ENCODE measurements around the gene CDAN1. TPM values are rescaled to one million over a fixed set of nuclear protein-coding genes. Genes with fewer than 3 reads are reported as not detected.

CDAN1 gene
- total RNA-seq, 3 donors from 2014 or later: 9.2 to 22.5 (median 11.7) TPM

- Histone ChIP-seq H3K36me3 (ENCODE audit: low read depth) (peaks cover 14% of the 10 kb centered on the region), H3K4me3 (no peak overlapping the region), H3K9me3 (no peaks in the 10 kb centered on the region), H3K4me1 (ENCODE audit: low read depth) (peaks cover 8% of the 10 kb centered on the region)
- ATAC-seq (no peak), DNase-seq (no peak)
- TF ChIP-seq, protein P1, sequence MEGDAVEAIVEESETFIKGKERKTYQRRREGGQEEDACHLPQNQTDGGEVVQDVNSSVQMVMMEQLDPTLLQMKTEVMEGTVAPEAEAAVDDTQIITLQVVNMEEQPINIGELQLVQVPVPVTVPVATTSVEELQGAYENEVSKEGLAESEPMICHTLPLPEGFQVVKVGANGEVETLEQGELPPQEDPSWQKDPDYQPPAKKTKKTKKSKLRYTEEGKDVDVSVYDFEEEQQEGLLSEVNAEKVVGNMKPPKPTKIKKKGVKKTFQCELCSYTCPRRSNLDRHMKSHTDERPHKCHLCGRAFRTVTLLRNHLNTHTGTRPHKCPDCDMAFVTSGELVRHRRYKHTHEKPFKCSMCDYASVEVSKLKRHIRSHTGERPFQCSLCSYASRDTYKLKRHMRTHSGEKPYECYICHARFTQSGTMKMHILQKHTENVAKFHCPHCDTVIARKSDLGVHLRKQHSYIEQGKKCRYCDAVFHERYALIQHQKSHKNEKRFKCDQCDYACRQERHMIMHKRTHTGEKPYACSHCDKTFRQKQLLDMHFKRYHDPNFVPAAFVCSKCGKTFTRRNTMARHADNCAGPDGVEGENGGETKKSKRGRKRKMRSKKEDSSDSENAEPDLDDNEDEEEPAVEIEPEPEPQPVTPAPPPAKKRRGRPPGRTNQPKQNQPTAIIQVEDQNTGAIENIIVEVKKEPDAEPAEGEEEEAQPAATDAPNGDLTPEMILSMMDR (IDR thresholded peaks at IDR 0.05): no peak
- intact Hi-C loops (cut with DNase I, micrococcal nuclease): no loop called here
These were observed 4.7 kb downstream of the CDAN1 start for GRCh38 chr15:42732095-42732827.

- Histone ChIP-seq H3K9me3 (no peaks in the 10 kb centered on the region), H3K4me1 (ENCODE audit: low read depth) (peaks cover 8% of the 10 kb centered on the region), H3K4me3 (no peak overlapping the region), H3K36me3 (ENCODE audit: low read depth) (peaks cover 14% of the 10 kb centered on the region)
- intact Hi-C loops (cut with DNase I, micrococcal nuclease): no loop called here
- TF ChIP-seq, protein P1 (IDR thresholded peaks at IDR 0.05): no peak
- no peak for ATAC-seq
- DNase-seq: no peak
These were observed 5.5 kb downstream of the CDAN1 start for GRCh38 chr15:42731461-42731860.

DNA sequence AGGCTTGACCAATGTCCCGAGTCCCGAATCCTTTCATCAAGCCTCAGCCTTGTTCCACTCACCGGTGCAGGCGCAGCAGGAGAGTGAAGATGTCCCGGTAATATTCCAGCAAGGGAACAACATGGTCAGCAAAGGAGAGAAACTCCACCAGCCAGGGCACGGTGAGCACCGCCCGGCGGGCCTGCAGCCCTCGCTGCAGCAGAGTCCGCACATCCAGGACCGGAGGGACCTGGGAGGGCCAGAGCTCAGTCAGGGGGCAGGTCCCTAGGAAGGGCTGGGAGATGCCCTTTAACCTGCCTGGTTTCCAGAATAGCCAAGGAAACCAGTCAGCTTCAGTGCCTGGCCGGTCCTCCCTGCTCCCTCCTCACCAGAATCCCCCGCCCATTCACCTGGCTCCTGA is 6.4 kb downstream of the CDAN1 start:
- no peak overlapping the region for H3K4me3 ChIP-seq
- H3K4me1 ChIP-seq (ENCODE audit: low read depth): peaks cover under 1% of the 10 kb centered on the region
- intact Hi-C loops (cut with DNase I, micrococcal nuclease): no loop called here
- no peaks in the 10 kb centered on the region for H3K9me3 ChIP-seq
- peaks cover 14% of the 10 kb centered on the region for H3K36me3 ChIP-seq (ENCODE audit: low read depth)
- DNase-seq (no peak), ATAC-seq (no peak)
- TF ChIP-seq, protein P1 (IDR thresholded peaks at IDR 0.05): no peak

DNA sequence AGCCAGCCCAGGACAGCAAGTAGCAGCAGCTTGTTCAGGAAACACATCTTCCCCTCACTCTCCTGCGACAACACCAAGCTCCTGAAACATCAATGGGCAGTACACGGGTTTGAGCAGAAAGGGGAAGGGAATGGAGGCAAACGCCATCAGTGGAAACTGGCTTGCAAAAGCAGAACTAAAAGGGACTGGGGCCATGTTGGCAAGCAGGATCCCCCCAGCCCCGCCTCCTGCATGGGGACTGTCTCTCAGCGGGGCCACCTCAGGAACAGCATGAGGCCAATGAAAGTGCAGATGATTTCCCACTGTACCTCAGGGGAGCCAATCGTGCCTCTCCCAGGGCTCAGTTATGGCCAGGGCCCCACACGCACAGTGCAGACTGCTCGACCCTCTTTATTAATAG is 6.8 kb downstream of the CDAN1 start:
- H3K4me1 ChIP-seq (ENCODE audit: low read depth): no peaks in the 10 kb centered on the region
- H3K9me3 ChIP-seq: no peaks in the 10 kb centered on the region
- TF ChIP-seq, protein P1 (IDR thresholded peaks at IDR 0.05): no peak
- ATAC-seq (no peak), DNase-seq (no peak)
- H3K36me3 ChIP-seq (ENCODE audit: low read depth): peaks cover 15% of the 10 kb centered on the region
- intact Hi-C loops (cut with DNase I, micrococcal nuclease): no loop called here
- H3K4me3 ChIP-seq: no peak overlapping the region

DNA sequence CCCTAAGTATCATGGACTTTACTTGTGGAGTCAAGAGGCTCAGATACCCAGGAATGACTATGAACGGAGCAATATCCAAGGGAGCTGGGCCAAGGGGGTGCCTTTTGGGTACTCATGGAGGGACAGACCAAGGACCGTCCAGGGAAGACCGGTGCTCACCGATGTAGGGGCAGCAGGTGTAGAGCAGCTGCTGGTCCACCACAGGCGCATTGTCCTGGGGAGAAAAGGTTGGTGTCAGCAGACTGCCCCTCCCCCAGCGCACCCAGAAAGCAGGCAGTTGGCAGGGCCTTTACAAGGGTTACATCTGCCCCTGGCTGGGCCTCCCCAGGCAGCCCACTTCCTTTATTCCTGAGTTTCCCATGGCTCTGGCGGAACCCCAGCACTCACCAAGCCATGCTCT is 7.5 kb downstream of the CDAN1 start:
- intact Hi-C loops (cut with DNase I, micrococcal nuclease): no loop called here

More for the DNA sequence above, 7.5 kb downstream of the CDAN1 start:
- H3K4me1 ChIP-seq (ENCODE audit: low read depth): no peaks in the 10 kb centered on the region
- no peaks in the 10 kb centered on the region for H3K9me3 ChIP-seq
- DNase-seq: no peak
- H3K36me3 ChIP-seq (ENCODE audit: low read depth): peaks cover 18% of the 10 kb centered on the region
- TF ChIP-seq, protein P1 (IDR thresholded peaks at IDR 0.05): no peak
- no peak overlapping the region for H3K4me3 ChIP-seq
- ATAC-seq: no peak
